Adrenal gland (tissue), 5 donors: Measurements from ENCODE around the gene HRH4.

Source experiments
- POLR2A ChIP-seq, 2 donors: fragments of 450-650 bp; IDR thresholded peaks; one replicate each; pipeline ENCODE4 v1.6.1; 2017; ENCODE audit warnings: antibody characterized with exemption in 2 of 2, mild to moderate bottlenecking in 2 of 2, moderate library complexity in 1 of 2
- TF ChIP-seq, protein P1 (sequence below), 6 experiments: fragments of 450-650 bp in 4 of 6; fragments of 200-600 bp in 2 of 6; sonication (generic) in 1 of 6; IDR thresholded peaks; 1 replicate in 5 of 6; 2 replicates in 1 of 6; pipeline versions ENCODE4 v1.5.1 to v1.8.0; 2016 to 2021; ENCODE audit warnings: antibody characterized with exemption in 6 of 6, mild to moderate bottlenecking in 2 of 6, moderate library complexity in 1 of 6
- donor health status: DM: no; HTN: no; CAD: no.

DNA sequence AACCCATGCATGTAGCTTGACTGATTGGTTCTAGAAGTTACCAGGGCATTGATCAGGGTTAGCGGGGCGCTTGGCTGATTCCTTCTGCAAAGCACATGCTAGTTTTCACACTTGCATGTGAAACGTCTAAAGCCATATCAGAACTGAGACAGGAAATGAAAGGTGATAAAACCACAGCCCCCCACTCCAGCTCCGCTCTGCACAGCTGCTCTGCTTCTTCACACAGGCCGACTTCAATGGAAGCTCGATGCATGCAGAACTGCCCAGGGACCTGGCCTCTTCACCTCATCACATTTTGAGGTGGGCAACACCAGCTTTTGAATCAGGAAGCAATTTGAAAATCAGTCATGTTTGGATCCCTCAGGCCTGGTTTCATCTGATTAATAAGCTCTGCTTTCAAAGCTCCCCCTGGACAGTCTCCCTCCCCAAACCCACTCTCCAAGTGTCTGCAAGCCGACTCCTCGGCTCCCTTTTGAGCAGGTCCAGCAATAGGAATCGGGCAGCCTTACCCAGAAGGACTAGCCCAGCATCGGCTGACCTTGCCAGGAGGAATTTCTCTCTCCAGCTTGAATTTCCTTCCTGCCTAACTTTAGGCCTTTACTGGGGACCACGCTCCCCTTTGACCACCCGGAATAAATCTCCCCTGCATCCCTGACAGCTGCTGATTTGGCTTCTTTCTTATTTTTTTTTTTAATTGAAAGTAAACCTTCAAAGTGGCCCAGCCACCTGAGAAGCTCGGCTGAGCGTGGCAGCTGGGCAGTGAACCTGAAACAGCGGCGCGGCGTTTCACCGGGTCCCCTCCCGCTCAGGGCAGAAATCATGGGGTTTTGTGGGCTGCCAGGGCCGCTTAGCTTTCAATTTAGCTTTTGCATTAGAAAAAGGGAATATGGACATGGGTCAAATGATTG lies 31.7 kb downstream of the HRH4 start:
- TF ChIP-seq, protein P1, sequence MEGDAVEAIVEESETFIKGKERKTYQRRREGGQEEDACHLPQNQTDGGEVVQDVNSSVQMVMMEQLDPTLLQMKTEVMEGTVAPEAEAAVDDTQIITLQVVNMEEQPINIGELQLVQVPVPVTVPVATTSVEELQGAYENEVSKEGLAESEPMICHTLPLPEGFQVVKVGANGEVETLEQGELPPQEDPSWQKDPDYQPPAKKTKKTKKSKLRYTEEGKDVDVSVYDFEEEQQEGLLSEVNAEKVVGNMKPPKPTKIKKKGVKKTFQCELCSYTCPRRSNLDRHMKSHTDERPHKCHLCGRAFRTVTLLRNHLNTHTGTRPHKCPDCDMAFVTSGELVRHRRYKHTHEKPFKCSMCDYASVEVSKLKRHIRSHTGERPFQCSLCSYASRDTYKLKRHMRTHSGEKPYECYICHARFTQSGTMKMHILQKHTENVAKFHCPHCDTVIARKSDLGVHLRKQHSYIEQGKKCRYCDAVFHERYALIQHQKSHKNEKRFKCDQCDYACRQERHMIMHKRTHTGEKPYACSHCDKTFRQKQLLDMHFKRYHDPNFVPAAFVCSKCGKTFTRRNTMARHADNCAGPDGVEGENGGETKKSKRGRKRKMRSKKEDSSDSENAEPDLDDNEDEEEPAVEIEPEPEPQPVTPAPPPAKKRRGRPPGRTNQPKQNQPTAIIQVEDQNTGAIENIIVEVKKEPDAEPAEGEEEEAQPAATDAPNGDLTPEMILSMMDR (IDR thresholded peaks at IDR 0.05): no peak
- TF ChIP-seq POLR2A (IDR thresholded peaks at IDR 0.05): no peak
